ENCODE measurements around the gene CSNK1G2. TPM values are rescaled to one million over a fixed set of nuclear protein-coding genes. Genes with fewer than 3 reads are reported as not detected.
A peak's percentile ranks its signal among the peaks of the same experiment; 100 is the strongest.

Gene CSNK1G2
- 69.5 and 74.1 TPM in 2 replicates for total RNA-seq

DNA sequence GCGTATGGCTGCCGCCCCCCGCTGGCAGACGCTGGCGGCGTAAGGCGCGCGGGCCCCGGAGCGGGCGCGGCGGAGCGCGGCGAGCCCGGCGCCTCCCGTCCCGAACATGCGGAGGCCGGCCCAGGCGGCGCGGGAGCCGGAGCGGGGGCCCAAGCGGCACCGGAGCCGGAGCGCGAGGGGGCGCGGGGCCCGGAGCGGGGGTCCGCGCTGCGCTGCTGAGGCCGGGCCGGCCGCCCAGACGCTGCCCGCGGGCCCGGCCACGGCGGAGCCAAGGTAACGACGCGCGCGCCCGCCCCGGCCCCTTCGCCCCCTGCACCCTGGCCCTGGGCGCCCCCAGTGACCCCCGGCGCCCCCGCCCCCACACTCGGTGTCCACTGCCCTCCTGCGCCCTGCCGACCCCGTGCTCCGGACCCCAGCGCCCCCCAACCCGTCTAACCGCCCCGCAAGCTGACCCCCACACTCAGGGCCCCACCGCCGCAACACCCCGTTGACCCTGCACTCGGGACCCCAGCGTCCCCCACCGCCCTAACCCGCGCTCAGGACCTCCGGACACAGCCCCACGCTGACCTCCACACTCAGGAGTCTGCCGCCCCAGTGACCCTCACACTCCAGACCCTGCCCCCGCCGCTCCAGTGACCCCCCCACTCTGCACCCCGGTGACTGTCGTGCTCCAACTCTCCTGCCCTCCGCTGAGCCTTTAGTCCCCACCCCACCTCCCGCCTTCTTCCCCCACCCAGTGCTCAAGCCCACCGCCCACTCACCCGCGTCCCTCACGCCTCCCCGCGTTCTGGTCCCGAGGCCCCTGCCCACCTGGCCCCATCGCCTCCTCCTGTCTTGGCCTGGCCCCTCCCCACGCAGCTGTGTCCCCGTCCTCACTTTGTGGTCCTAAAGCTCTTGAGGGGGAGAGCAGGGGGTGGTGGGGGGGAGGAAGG lies at the start of gene CSNK1G2:
CSNK1G2 (plus strand) TSS at position 27 of the 932 bp plus-strand sequence. CDS start 28,601 bp downstream, outside the sequence.
- peak within 1 kb of the TSS; percentile 84 for H3K4me3 ChIP-seq (ENCODE audit: low read depth, low read length)
- TF ChIP-seq CTCF (IDR thresholded peaks at IDR 0.05; ENCODE audit: insufficient read depth, low read depth, low read length): no peak
- no peak for DNase-seq (ENCODE audit: low read depth)

GRCh38 chr19:1893791-1894190 lies 47.2 kb upstream of the CSNK1G2 start:
- no peak for TF ChIP-seq CTCF (IDR thresholded peaks at IDR 0.05; ENCODE audit: insufficient read depth, low read depth, low read length)
- H3K4me3 ChIP-seq (ENCODE audit: low read depth, low read length): no peak overlapping the region
- DNase-seq (ENCODE audit: low read depth): no peak

DNA sequence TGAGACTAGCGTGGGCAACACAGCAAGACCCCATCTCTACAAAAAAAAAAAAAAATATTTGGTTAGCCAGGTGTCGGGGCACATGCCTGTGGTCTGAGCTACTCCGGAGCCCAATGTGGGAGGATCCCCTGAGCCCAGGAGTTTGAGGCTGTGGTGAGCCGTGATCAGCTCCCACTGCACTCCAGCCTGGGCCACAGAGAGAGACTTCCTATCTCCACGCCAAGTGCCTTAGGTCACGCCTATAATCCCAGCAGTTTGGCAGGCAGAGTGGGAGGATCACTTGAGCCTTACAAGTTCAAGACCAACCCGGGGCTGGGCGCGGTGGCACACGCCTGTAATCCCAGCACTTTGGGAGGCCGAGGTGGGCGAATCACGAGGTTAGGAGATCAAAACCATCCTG lies 44.5 kb upstream of the CSNK1G2 start:
- TF ChIP-seq CTCF (IDR thresholded peaks at IDR 0.05; ENCODE audit: insufficient read depth, low read depth, low read length): no peak
- no peak for DNase-seq (ENCODE audit: low read depth)
- no peak overlapping the region for H3K4me3 ChIP-seq (ENCODE audit: low read depth, low read length)

GRCh38 chr19:1901940-1902404 lies 39.0 kb upstream of the CSNK1G2 start:
- TF ChIP-seq CTCF (IDR thresholded peaks at IDR 0.05; ENCODE audit: insufficient read depth, low read depth, low read length): no peak
- no peak for DNase-seq (ENCODE audit: low read depth)
- H3K4me3 ChIP-seq (ENCODE audit: low read depth, low read length): no peak overlapping the region

GRCh38 chr19:1902923-1903322 lies 38.0 kb upstream of the CSNK1G2 start:
- TF ChIP-seq CTCF (IDR thresholded peaks at IDR 0.05; ENCODE audit: insufficient read depth, low read depth, low read length): no peak
- no peak for DNase-seq (ENCODE audit: low read depth)
- no peak overlapping the region for H3K4me3 ChIP-seq (ENCODE audit: low read depth, low read length)

DNA sequence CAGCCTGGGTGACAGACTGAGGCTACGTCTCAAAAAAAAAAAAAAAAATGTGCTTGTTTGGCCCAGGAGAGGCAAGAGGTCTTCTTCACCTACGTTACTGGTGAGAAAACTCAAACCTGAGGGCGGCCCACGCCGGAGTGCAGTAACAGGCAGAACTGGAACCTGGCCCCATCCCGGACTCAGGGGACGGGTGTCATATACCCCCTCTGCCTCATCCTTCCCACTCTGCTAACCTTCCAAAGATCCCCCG lies 36.2 kb upstream of the CSNK1G2 start:
- DNase-seq (ENCODE audit: low read depth): no peak
- no peak for TF ChIP-seq CTCF (IDR thresholded peaks at IDR 0.05; ENCODE audit: insufficient read depth, low read depth, low read length)
- peak overlapping the region; percentile 27 for H3K4me3 ChIP-seq (ENCODE audit: low read depth, low read length)

All from fibroblast of villous mesenchyme (primary cell).